DMS114 treated with DMSO at 0.1 percent for 48 hours (cell line): ENCODE data around the gene NPEPPS.
"Not testable (repeated sequence)": the region's sequence is repeated elsewhere in the genome, so short reads cannot be mapped to it uniquely, and the experiment has no call there.

Experiments used
- DNase-seq: peaks from one replicate; lab custom pipeline; 2025; ENCODE audit not compliant: unreplicated experiment; lab: John Stamatoyannopoulos, UW

The NPEPPS gene

GRCh38 chr17:47530557-47531232 lies at the start of gene NPEPPS:
Gene NPEPPS (plus strand): TSS chr17:47531108. CDS start chr17:47531301, 193 bp downstream.
- DNase-seq = peak; percentile 57

GRCh38 chr17:47491841-47492212 lies 39.1 kb upstream of the NPEPPS start:
- DNase-seq = not testable (repeated sequence)

GRCh38 chr17:47499074-47499473 lies 31.8 kb upstream of the NPEPPS start:
- not testable (repeated sequence) for DNase-seq

GRCh38 chr17:47499494-47499893 lies 31.4 kb upstream of the NPEPPS start:
- not testable (repeated sequence) for DNase-seq

GRCh38 chr17:47500620-47501019 lies 30.3 kb upstream of the NPEPPS start:
- DNase-seq = not testable (repeated sequence)

DNA sequence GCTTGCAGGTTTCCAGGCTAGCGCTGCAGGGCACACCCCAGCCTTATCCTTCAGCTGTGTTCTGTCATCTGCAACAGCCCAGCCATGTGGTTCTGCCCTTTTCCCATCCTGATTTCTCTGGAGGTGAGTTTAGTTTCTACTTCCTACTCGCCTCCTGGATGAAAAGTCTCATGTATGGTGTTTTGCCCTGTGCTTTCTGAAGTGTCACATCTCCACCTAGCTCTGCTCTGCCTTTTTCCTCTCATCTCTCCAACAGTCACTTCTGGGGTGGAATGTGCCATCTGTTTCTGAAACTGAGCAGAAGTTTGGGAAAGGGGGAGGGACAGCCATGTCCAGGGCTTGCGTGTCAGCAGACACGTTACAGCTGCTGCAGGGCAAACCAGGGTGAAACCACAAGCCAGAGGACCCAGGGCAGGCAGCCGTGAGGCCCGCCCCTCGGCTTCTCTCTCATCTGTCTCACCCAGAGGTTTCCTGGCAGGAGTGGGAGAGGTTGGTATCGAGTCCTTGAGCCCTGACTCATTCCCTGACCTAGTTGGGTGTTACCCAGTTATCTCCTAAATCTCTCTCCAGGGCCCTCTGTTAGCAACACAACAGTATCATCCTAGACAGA lies 28.7 kb upstream of the NPEPPS start:
- DNase-seq = not testable (repeated sequence)

DNA sequence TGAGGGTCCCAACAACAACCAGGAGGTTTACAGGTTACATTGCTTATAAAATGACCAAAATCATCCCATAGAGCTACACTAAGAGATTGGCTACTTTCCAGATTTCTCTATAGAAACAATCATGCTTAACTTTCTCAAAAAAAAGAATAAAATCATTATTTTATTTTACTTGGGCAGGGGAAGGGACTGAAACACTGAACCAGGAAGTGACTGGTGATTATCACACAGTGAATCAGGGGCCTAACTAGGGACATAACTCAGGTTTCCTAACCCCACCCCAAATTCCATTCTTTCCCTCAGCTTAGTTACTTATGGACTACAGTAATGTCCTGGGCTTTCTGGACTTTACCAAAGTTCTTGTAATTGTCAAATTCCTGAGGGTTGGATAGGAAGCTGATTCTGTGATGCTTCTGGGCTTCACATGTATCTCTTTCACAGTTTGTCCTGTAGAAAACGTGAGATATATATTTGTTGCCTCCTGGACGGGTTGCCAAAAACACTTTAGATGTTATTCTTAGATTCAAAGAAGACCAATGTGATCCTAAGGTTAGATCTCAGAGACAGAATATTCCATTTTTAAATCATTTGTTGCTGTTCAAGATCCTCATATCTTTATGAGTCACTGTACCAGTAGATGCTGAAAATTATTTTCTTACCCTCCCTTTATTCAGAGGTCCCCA lies 28.0 kb upstream of the NPEPPS start:
- DNase-seq = not testable (repeated sequence)

DNA sequence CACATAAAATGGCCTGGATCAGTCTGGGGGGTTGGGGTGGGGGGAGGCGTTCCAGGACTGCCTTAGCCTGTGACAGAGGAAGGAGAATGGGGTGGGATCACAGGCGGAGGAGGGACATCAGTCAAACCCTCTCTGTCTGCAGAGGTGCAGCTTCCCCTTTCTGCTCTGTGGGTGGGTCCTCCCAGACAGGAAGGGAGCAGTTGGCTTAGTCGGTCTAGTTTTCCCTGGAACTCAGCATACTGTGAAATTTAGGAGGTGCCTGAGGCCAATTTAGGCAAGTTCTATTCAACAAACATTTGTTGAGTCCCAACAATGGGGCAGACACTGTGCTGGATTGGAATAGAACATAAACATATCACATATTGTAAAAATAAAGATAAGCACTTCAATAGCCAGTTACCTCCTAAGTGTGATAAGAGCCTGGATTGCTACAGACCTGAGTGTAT lies 19.2 kb upstream of the NPEPPS start:
- not testable (repeated sequence) for DNase-seq

DNA sequence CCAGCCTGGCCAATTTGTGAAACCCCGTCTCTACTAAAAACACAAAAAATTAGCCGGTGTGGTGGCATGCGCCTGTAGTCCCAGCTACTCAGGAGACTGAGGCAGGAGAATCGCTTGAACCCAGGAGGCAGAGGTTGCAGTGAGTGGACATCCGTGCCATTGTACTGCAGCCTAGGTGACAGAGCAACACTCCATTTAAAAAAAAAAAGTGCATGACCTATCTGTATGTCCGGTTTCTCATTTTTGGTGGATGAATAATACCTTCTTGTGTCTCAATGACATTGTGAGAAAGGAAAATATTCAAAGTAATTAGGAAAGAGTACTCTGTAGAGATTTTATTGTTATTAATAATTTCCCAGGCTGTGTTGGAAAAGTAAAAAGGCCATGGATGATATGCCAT lies 17.6 kb upstream of the NPEPPS start:
- DNase-seq = not testable (repeated sequence)

GRCh38 chr17:47518880-47519279 lies 12.0 kb upstream of the NPEPPS start:
- DNase-seq = not testable (repeated sequence)

GRCh38 chr17:47519365-47519764 lies 11.5 kb upstream of the NPEPPS start:
- DNase-seq = not testable (repeated sequence)

DNA sequence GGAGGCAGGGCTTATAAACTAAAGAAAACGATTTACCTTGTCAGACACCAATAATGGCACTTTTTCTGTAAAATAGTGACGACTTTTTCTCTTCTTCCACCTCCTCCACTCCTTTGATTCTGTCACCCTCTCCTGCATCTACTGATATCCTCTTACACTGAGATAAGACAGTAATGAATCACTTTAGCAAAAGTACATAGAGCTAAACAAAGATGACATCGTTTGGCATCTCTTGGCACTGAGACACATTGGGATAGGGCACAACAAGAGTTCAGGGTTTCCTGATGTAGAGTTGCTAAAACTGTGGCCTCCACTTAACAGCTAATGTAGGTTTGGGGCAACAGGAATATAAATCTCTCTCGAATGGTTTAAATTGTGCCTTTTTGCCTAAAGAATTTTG lies 10.6 kb upstream of the NPEPPS start:
- not testable (repeated sequence) for DNase-seq

DNA sequence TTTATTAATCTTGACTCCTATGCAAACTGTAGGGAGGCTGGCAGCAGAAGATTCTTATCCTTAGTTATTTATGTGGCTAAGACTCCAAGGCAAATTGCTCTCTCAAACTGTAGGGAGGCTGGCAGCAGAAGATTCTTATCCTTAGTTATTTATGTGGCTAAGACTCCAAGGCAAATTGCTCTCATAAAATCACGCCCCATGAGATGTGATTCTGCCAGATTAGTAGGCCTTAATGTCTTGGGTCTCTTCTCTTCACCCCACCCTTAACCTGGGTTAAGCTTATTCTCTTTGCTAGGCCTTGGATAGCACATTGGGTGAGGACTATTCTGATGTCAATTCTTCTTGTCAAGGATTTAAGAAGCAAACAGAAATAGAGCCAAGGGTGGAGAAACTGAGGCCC lies 9.5 kb upstream of the NPEPPS start:
- not testable (repeated sequence) for DNase-seq

GRCh38 chr17:47522341-47522740 lies 8.6 kb upstream of the NPEPPS start:
- not testable (repeated sequence) for DNase-seq

DNA sequence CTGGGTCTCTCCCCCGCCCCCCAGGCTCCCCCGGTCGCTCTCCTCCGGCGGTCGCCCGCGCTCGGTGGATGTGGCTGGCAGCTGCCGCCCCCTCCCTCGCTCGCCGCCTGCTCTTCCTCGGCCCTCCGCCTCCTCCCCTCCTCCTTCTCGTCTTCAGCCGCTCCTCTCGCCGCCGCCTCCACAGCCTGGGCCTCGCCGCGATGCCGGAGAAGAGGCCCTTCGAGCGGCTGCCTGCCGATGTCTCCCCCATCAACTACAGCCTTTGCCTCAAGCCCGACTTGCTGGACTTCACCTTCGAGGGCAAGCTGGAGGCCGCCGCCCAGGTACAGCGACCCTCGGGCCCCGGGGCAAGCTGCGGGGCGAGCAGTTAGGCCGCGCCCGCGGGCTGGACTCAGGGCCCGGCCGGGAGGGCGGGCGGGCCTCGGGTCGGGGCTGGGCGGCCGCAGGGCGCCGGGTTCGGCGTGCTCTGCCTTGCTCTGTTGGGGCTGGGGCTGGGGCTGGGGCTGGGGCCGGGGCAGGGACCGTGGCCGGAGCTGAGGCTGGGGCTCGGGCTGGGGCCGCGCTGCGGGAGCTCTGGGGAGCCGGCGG lies 419 bp downstream of the NPEPPS start:
- DNase-seq = not testable (repeated sequence)

- not testable (repeated sequence) for DNase-seq
Measured at GRCh38 chr17:47539085-47539484, 8.2 kb downstream of the NPEPPS start.

- DNase-seq = not testable (repeated sequence)
Measured at GRCh38 chr17:47541676-47542075, 10.8 kb downstream of the NPEPPS start.

DNA sequence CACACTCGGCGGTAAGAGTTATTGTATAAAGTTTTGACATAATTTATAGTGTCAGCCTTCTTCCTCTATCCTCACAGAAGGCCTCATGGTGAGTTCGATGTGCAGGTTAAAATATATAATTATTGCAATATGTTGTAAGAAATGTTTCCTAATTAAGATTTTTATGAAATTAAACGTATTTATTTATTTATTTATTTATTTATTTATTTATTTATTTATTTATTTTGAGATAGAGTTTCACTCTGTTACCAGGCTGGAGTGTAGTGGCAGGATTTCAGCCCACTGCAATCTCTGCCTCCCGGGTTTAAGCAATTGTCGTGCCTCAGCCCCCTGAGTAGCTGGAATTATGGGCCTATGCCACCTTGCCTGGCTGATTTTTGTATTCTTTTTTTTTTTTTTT lies 13.4 kb downstream of the NPEPPS start:
- DNase-seq = not testable (repeated sequence)

- not testable (repeated sequence) for DNase-seq
Measured at GRCh38 chr17:47554733-47555132, 23.8 kb downstream of the NPEPPS start.

DNA sequence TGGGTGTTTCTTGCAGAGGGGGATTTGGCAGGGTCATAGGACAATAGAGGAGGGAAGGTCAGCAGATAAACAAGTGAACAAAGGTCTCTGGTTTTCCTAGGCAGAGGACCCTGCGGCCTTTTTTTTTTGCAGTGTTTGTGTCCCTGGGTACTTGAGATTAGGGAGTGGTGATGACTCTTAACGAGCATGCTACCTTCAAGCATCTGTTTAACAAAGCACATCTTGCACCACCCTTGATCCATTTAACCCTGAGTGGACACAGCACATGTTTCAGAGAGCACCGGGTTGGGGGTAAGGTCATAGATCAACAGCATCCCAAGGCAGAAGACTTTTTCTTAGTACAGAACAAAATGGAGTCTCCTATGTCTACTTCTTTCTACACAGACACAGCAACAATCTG lies 25.2 kb downstream of the NPEPPS start:
- DNase-seq = not testable (repeated sequence)

DNA sequence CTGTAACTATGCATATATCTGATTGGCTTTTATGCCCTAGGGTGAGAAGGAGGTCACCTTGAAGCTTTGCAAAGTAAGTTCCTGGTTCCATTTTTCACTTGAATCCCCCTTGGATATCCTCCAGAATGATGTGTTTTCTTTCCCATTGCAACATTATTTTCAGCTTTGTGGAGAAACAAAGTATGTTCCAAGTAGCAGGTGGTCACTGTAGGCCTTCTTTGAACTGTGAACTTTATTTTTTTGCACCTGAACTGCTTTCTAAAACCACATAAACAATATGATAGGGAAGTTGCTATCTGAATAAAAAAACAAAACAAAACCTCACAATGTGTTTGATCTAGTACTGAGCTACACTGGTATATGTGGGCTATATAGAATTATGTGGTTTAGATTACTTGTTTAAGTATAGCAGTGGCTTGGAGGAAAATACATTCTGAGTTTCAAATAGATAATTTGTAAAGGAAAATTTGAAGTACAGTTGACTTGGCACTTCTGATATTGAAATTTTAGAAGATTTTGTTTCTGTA lies 29.7 kb downstream of the NPEPPS start:
- DNase-seq = not testable (repeated sequence)
